Parathyroid adenoma (tissue), 2 donors: ENCODE measurements around the gene TTC33.

Experiments used
- H2AFZ ChIP-seq: fragments of 300-600 bp; sonication (generic); one replicate; pipeline ENCODE4 v1.7.0; 2017; ENCODE audit warnings: antibody characterized with exemption, mild to moderate bottlenecking
- H3K27ac ChIP-seq: fragments of 300-600 bp; sonication (generic); one replicate; pipeline ENCODE4 v1.7.0; 2017
- H3K27me3 ChIP-seq: fragments of 300-600 bp; sonication (generic); one replicate; pipeline ENCODE4 v1.7.0; 2017; ENCODE audit warnings: low read length; ENCODE audit not compliant: control insufficient read depth, insufficient read depth
- H3K36me3 ChIP-seq: fragments of 300-600 bp; sonication (generic); one replicate; pipeline ENCODE4 v1.7.0; 2017; ENCODE audit warnings: low read length; ENCODE audit not compliant: control insufficient read depth, insufficient read depth
- H3K4me1 ChIP-seq: fragments of 300-600 bp; sonication (generic); one replicate; pipeline ENCODE4 v1.7.0; 2017; ENCODE audit warnings: control low read depth
- H3K4me2 ChIP-seq: fragments of 300-600 bp; sonication (generic); one replicate; pipeline ENCODE4 v1.7.0; 2017; ENCODE audit warnings: low read length
- H3K4me3 ChIP-seq: fragments of 300-600 bp; sonication (generic); one replicate; pipeline ENCODE4 v1.7.0; 2017; ENCODE audit warnings: low read depth, low read length
- H3K79me2 ChIP-seq: fragments of 300-600 bp; sonication (generic); one replicate; pipeline ENCODE4 v1.7.0; 2017; ENCODE audit warnings: control low read depth
- H3K9ac ChIP-seq: fragments of 300-600 bp; sonication (generic); one replicate; pipeline ENCODE4 v1.7.0; 2017; ENCODE audit warnings: mild to moderate bottlenecking
- H3K9me3 ChIP-seq: fragments of 300-600 bp; sonication (generic); one replicate; pipeline ENCODE4 v1.7.0; 2017; ENCODE audit warnings: low read length; ENCODE audit not compliant: control insufficient read depth
- CTCF ChIP-seq: fragments of 300-600 bp; sonication (generic); IDR thresholded peaks from one replicate; pipeline ENCODE4 v1.7.0; 2017; ENCODE audit warnings: antibody characterized with exemption, mild to moderate bottlenecking
- donor health status: primary hyperparathyroidism.

TTC33 gene

GRCh38 chr5:40491644-40492043 lies 264.1 kb downstream of the TTC33 start:
- H3K27me3 ChIP-seq = no peaks in the 10 kb centered on the region
- TF ChIP-seq CTCF = no peak
- H3K4me3 ChIP-seq = no peak overlapping the region
- no peaks in the 10 kb centered on the region for H3K4me1 ChIP-seq
- no peak overlapping the region for H3K9ac ChIP-seq
- no peaks in the 10 kb centered on the region for H3K9me3 ChIP-seq
- H2AFZ ChIP-seq = no peak overlapping the region
- no peak overlapping the region for H3K4me2 ChIP-seq
- no peaks in the 10 kb centered on the region for H3K79me2 ChIP-seq
- no peaks in the 10 kb centered on the region for H3K36me3 ChIP-seq
- H3K27ac ChIP-seq = no peak overlapping the region

- Histone ChIP-seq H3K9me3 (no peaks in the 10 kb centered on the region), H3K27me3 (no peaks in the 10 kb centered on the region), H2AFZ (no peak overlapping the region), H3K4me2 (no peak overlapping the region), H3K27ac (no peak overlapping the region), H3K9ac (no peak overlapping the region), H3K4me1 (no peaks in the 10 kb centered on the region), H3K79me2 (no peaks in the 10 kb centered on the region), H3K4me3 (no peak overlapping the region), H3K36me3 (no peaks in the 10 kb centered on the region)
- TF ChIP-seq CTCF = no peak
Observed at GRCh38 chr5:40490464-40491111, 265.2 kb downstream of the TTC33 start.

DNA sequence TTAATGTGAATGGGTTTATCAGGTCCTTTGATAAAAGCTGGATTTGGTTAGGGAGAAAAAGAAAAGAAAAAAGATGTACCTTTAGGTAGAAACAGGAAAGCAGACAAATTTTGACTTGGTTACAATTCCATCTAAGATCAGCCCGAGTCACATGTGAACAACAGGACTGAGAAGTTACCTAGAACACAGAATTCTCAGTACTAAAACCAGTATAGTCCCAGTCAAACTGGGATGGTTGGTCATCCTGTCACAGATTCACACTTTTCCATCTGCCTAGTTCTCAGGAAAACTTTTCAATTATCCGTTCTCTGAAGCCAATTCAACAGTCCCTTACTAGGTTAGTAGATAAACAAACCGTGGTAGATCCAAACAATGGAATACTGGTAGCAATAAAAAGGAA lies 266.3 kb downstream of the TTC33 start:
- Histone ChIP-seq H3K36me3 (no peaks in the 10 kb centered on the region), H3K79me2 (no peaks in the 10 kb centered on the region), H3K27ac (no peak overlapping the region), H3K4me2 (no peak overlapping the region), H3K9ac (no peak overlapping the region), H3K9me3 (no peaks in the 10 kb centered on the region), H2AFZ (no peak overlapping the region), H3K4me1 (no peaks in the 10 kb centered on the region), H3K27me3 (no peaks in the 10 kb centered on the region), H3K4me3 (no peak overlapping the region)
- no peak for TF ChIP-seq CTCF

DNA sequence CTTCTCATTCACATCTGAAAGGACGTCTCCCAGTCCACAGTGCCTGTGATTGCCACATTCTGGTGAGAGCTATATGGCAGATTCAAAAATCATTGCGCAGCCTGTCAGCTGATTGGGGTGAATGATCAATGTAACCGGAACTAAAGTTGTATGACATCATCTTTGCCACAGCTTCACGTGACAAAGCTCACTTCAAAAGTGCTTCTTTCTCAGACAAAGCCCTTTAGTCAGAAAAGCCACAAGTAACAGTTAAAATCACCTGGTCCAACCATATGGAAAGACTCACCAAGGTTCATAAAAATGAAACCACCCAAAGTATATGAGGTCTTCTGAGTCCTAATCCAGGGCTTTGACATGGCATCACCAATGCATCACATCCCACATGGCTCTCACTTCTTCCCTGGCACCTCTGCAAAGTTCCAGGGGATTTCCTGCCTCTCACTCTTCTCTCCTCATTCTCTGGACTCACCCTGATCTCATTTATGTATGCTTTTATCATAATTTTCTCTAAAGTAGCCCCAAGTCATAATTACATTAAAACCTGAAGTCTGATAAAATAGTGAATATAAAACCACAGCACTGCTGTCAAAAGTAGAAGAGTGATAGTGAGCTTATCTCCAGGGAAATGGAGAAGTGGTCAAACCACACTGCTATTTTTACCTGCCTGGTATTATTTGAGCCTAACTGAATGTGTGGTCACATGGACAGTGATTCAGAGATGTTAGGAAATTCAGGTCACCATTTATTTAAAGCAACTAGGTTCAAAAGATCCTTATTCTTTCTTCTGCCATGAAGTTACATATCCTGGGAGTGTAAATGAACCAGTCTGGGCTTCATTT lies 269.1 kb downstream of the TTC33 start:
- H2AFZ ChIP-seq = no peak overlapping the region
- no peak overlapping the region for H3K9ac ChIP-seq
- H3K27ac ChIP-seq = no peak overlapping the region
- H3K27me3 ChIP-seq = no peaks in the 10 kb centered on the region
- no peaks in the 10 kb centered on the region for H3K36me3 ChIP-seq
- H3K79me2 ChIP-seq = no peaks in the 10 kb centered on the region
- H3K4me3 ChIP-seq = no peak overlapping the region
- H3K4me2 ChIP-seq = no peak overlapping the region
- H3K4me1 ChIP-seq = no peaks in the 10 kb centered on the region
- no peaks in the 10 kb centered on the region for H3K9me3 ChIP-seq
- no peak for TF ChIP-seq CTCF
